NCI-H748 (cell line): ENCODE measurements around the gene UXS1.

Source experiments
- DNase-seq: peaks from one replicate; lab custom pipeline; 2025; ENCODE audit not compliant: unreplicated experiment; lab: John Stamatoyannopoulos, UW

The UXS1 gene

GRCh38 chr2:106113361-106113966 lies 80.6 kb downstream of the UXS1 start:
- no peak for DNase-seq

- DNase-seq = no peak
Observed at GRCh38 chr2:106111882-106112571, 82.1 kb downstream of the UXS1 start.

- DNase-seq = no peak
Observed at GRCh38 chr2:106109675-106110424, 84.3 kb downstream of the UXS1 start.

GRCh38 chr2:106108791-106109190 lies 85.3 kb downstream of the UXS1 start:
- no peak for DNase-seq

GRCh38 chr2:106108351-106108750 lies 85.8 kb downstream of the UXS1 start:
- peak; percentile 0 for DNase-seq

GRCh38 chr2:106107509-106108131 lies 86.5 kb downstream of the UXS1 start:
- DNase-seq = no peak

GRCh38 chr2:106106622-106107508 lies 87.2 kb downstream of the UXS1 start:
- DNase-seq = no peak

- no peak for DNase-seq
Observed at GRCh38 chr2:106105151-106105922, 88.8 kb downstream of the UXS1 start.

GRCh38 chr2:106104332-106105062 lies 89.6 kb downstream of the UXS1 start:
- peak; percentile 49 for DNase-seq

GRCh38 chr2:106099691-106100090 lies 94.4 kb downstream of the UXS1 start:
- no peak for DNase-seq

- DNase-seq = no peak
Observed at GRCh38 chr2:106098664-106099063, 95.4 kb downstream of the UXS1 start.

GRCh38 chr2:106098081-106098480 lies 96.0 kb downstream of the UXS1 start:
- DNase-seq = peak; percentile 1

GRCh38 chr2:106097038-106098000 lies 96.8 kb downstream of the UXS1 start:
- no peak for DNase-seq

- no peak for DNase-seq
Observed at GRCh38 chr2:106096299-106097037, 97.6 kb downstream of the UXS1 start.

GRCh38 chr2:106095478-106096298 lies 98.4 kb downstream of the UXS1 start:
- DNase-seq = no peak

- DNase-seq = no peak
Observed at GRCh38 chr2:106094131-106094841, 99.8 kb downstream of the UXS1 start.
